Retina (tissue), 1 donor: ENCODE results near the gene PDXDC1.
A peak's percentile ranks its signal among the peaks of the same experiment; 100 is the strongest.
"Not testable (repeated sequence)": the region's sequence is repeated elsewhere in the genome, so short reads cannot be mapped to it uniquely, and the experiment has no call there.

Experiments
- DNase-seq: peaks from one replicate; pipeline ENCODE4 v3.0.0-alpha.2; 2016

Gene PDXDC1

DNA sequence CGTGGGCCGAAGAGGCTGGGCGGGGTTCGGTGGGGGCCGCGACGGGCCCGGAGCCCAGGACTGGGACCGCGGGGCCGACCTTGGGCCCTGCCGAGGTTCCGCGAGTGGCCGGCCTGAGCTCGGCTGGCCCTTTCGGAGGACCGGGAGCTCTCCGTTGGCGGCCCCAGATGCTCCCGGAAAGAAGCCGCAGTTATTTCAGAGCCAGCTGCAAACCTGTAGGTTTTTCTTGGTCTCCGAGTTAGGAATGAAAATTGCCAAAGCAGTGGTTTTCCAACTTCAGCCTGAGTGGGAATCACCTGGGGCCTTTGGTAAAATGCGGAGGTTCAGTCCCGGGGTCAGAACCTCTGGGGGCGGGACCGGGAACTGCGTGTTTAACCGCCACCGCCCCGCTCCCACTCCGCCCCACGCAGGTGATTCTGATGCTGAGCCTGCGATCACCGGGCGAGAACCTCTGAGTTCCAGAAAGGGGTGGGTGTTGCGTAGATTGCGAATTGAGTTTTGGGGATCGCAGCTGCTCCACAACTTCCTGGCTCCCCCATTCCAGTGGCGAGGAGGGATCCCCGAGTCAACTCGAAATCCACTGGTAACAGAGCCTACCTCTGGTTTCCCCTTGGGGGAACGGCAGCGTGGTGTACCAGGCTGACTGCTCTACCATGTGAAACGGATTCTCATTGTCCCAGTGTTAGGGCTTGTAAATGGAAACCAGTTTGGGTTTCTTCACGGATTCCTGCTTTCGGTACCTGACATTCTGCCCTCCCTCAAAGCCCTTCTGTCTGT lies 780 bp downstream of the PDXDC1 start:
- peak; percentile 63 for DNase-seq

DNA sequence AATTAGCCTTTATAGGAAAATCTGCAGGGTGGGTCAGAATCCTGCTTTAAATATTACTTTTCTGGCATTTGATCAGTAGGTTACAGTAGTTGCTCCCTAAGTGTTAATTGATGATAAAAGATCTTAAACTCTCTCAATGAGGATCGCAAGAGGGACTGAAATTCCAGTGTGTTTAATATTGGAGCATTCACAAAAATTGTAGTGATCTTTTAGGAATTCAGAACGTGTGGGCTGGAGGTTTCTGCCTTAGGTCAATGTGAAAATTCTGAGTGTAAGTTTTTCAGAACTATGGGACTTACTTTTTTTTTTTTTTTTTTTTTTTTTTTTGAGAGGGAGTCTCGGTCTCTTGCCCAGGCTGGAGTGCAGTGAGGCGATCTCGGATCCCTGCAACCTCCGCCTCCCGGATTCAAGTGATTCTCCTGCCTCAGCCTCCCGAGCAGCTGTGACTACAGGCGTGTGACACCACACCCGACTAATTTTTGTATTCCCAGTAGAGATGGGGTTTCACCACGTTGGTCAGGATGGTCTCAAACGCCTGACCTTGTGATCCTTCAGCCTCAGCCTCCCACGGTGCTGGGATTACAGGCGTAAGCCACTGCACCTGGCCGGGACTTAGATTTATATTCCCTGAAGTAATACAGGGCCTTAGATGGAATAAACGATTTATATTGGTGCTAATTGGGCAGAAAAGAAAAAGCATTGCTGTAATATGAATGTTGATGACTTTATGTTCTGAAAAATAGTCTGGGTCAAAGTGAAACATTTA lies 2.3 kb downstream of the PDXDC1 start:
- DNase-seq, result not testable (repeated sequence)

DNA sequence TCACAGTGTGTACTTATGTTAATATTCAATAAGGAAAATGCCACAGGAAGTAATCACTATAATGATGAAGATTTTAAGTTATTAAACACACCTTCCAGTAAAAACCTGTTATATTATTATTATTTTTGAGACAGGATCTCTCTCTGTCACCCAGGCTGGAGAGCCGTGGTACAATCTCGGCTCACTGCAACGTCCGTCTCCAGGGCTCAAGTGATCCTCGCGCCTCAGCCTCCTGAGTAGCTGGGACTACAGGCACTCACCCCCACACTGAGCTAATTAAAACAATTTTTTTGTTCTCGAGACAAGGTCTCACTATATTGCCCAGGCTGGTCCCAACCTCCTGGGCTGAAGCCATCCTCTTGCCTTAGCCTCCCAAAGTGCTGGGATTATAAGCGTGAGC lies 3.5 kb downstream of the PDXDC1 start:
- DNase-seq, result not testable (repeated sequence)

DNA sequence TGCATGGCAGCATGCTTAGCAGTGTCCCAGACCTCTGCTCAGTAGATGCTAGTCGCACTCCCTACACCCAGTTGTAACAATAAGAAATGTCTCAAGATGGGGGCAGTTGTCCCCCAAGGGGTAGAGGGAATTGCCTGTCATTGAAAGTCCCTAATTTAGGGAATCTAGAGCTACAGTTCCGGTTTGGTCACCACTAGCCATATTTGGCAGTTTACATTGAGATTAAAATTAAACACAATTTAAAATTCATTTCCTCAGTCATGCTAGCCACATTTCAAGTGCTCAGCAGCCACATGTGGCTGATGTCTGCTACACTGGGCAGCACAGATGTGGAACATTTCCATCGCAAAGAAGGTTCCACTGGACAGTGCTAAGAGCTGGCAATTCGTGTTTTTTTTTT lies 4.1 kb downstream of the PDXDC1 start:
- DNase-seq, result not testable (repeated sequence)

DNA sequence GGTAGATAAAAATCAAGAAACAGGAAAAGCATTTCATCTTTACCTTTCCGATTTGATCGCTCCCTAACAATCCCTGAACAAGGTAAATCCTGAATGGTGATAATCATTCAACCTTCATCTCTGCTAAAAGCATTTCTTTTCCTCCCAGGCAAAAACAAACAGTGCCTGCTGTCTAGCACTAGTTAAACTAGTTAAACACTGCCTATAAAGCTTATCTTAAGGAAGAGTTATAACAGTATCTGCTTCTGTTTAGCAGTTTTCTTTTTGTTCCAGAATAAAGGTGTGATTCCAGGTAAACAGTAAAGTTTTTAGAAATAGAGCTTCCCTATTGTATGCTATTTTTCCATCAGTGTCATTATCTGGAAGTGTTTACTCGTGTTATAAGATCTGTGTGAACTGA lies 6.4 kb downstream of the PDXDC1 start:
- not testable (repeated sequence) for DNase-seq

DNA sequence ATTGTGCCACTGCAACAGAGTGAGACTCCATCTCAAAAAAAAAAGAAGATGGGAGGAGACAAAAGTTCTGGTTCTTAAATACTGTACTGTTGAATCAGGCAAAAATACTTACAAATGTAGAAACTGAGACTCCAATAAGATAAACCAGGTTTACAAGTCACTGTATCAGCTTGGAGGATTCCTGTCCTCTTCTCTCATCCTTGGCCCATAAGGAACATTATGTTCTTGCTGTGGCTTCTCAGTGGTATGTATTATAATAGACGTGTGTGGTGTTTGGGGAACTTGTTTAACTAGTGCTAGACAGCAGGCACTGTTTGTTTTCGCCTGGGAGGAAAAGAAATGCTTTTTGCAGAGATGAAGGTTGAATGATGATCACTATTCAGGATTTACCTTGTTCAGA lies 7.7 kb downstream of the PDXDC1 start:
- DNase-seq, result not testable (repeated sequence)

DNA sequence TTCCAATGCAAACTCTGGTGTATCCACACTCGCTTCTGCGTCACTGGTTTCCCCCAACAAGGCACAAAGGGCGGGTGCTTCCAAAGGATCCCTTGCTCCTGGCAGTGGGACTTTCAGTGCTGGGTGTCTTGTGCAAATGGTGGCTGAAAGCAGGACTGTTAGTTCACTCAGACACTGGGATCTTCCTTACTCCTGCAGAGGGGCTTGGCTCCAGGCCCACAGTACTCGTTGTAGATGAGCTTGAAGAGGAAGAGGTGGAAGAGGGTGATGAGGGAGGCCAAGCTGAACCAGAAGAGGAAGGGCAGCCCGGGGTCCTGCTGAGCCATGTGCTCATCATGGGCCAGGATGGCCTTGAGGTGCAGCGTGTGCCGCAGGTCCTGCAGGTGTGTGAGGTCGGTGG lies 13.3 kb downstream of the PDXDC1 start:
- DNase-seq, result not testable (repeated sequence)

DNA sequence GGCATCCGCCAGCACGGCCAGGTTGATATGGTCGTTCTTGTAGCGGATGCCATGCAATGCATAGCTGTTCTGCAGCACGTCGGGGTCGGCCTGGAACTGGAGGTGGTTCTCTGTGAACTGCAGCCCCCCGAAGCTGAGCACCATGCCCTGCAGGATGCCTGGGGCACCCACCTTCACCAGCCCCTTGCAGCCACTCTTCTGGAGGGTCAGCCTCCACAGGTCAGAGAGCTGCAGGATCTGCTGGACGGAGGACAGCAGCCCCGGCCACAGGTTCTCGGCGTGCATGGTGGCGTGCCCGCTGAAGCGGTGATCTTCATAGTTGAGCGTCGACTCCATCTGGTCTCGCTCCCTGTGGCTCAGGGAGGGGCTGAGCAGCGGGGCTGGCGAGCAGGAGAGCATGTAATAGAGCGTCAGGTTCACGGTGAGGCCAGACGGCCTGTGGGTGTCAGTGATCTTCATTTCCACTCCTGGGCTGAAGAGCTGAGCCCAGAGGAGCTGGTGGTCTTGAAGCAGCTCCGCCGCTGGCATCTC lies 13.9 kb downstream of the PDXDC1 start:
- DNase-seq, result peak; percentile 56

DNA sequence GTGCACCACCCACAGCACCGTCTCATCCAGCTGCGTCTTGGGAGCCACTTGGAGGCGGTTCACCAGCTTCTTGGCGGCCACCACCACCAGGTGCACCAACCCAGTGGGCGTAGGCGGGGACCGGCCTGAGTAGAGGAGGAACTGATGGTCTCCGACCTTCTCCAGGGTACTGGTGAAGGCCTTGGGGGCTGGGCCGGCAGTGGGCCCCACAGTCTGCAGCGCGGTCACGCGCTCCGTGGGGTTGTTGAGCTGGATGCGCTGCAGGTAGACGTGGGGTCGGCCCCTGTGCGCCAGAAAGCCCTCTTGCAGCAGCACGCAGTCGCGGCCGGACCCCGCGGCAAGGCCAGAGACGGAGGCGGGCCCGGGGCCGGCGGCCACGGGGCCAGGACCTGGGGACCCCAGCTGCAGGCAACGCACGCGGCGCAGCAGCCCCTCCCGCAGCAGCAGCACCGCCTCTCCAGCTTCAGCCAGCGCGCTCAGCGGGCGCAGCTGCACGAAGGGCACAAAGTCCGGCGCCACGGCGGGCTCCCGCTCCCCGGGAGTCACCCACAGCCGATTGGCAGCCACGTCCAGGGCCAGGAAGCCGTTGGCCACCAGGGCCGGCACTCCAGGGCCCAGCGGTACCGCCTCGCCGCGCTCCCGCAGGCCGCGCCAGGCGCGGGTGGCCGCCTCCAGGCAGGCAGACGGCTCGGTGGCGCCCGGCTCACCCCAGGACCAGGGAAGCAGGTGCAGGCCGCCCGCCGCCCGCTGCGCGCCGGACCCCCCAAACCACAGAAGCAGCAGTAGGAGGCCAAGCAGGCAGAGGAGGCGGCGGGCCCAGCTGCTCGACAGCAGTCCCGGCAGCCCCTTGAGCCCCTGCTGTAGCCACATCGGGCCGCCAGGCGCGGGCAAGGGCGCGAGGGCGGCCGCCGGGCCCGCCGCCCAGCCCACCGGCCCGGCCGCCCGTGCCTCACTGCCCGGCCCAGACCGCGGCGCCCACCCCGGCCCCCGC lies 14.8 kb downstream of the PDXDC1 start:
- peak; percentile 67 for DNase-seq

DNA sequence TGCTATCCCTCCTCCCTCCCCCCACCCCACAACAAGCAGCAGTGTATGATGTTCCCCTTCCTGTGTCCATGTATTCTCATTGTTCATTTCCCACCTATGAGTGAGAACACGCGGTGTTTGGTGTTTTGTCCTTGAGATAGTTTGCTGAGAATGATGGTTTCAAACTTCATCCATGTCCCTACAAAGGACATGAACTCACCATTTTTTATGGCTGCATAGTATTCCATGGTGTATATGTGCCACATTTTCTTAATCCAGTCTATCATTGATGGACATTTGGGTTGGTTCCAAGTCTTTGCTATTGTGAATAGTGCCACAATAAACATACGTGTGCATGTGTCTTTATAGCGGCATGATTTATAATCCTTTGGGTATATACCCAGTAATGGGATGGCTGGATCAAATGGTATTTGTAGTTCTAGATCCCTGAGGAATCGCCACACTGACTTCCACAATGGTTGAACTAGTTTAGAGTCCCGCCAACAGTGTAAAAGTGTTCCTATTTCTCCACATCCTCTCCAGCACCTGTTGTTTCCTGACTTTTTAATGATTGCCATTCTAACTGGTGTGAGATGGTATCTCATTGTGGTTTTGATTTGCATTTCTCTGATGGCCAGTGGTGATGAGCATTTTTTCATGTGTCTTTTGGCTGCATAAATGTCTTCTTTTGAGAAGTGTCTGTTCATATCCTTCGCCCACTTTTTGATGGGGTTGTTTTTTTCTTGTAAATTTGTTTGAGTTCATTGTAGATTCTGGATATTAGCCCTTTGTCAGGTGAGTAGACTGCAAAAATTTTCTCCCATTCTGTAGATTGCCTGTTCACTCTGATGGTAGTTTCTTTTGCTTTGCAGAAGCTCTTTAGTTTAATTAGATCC lies 18.7 kb downstream of the PDXDC1 start:
- DNase-seq, result not testable (repeated sequence)

DNA sequence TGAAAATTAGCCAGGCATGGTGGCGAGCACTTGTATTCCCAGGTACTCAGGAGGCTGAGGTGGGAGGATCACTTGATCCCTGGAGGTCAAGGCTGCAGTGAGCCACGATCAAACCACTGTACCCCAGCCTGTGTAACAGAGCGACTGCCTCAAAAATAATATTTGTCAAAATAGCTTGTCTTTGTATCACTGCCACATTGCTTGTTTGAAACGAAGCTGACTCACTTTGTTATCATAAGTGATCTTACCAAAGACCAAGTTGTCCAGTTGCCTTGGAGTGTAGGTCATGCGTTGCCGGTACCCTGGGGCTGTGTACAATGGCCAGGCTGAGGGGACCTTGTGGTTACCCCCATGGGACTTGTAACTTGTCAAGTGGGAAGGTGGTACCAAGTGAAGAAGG lies 21.9 kb downstream of the PDXDC1 start:
- not testable (repeated sequence) for DNase-seq

DNA sequence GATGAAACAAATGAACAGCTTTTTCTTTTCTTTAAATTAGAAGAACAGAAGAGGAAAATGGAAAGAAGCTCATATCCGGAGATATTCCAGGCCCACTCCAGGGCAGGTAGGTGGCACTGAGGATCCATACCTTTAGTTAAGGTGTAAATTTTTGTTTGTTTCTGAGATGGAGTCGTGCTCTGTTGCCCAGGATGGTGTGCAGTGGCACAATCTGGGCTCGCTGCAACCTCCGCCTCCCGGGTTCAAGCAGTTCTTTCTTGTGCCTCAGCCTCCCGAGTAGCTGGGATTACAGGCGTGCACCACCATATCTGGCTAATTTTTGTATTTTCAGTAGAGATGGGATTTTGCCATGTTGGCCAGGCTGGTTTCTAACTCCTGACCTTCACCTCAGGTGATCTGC lies 23.5 kb downstream of the PDXDC1 start:
- DNase-seq, result not testable (repeated sequence)

DNA sequence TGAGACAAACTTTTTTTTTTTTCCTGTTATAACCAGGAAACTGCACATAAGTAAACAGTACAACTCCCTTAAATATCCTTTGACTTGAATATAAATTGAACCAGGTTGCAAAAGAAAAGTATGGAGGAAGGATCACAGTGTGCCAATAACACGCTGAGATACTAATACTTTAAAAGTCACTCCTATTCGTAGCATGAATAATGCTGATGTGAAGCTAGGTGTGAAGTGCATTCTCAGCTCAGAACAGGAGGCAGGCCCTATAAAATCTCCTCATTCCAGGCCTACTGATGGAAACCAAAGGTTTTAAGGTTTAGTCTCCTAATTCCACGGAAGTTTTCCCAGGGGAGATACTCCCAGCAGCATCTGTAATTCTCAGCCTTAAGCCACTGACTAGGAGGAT lies 25.0 kb downstream of the PDXDC1 start:
- DNase-seq, result not testable (repeated sequence)

DNA sequence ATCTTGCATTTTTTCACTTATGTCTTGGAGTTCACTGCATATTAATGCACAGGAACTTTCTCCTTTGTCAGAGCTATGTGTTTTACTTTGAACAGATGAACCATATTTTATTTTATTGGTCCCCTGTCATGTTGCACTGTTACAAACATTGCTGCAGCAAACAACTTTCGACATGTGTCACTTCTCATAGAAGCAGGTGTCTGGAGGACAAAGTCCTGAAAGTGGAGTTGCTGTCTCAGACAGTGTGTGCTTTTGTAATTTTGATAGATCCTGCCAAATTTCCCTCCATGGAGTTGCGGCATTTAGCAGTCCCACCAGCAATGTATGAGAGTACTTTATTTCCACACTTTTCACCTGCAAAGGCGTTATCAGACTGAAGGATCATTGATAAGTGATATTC lies 27.6 kb downstream of the PDXDC1 start:
- not testable (repeated sequence) for DNase-seq

DNA sequence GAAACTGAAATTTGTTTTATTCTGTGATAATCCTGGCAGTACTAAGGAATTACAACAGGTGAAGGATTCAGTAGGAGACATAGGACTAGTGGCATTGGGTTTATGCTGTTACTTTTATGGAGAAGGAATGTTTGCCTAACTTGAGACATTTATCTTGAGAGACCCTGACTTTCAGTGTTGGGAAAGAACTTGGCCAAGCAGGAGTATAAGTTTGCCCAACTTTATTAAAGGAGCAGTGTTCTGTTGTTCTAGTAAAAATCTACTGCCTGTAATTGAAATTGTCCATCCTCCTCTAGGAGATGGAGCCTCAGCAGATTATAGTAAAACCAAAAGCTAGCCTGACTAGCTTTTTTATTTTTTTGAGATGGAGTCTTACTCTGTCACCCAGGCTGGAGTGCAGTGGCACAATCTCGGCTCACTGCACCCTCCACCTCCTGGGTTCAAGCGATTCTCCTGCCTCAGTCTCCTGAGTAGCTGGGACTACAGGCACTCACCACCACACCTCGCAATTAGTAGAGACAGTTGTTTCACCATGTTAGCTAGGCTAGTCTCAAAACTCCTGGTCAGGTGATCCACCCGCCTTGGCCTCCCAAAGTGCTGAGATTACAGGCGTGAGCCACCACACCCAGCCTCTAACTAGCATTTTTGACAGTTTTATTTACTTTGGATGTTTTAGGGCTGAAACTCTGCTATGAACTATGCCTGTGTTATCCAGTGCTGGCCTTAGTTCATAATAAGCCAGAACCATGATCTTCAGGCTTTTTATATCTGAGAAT lies 30.7 kb downstream of the PDXDC1 start:
- not testable (repeated sequence) for DNase-seq

DNA sequence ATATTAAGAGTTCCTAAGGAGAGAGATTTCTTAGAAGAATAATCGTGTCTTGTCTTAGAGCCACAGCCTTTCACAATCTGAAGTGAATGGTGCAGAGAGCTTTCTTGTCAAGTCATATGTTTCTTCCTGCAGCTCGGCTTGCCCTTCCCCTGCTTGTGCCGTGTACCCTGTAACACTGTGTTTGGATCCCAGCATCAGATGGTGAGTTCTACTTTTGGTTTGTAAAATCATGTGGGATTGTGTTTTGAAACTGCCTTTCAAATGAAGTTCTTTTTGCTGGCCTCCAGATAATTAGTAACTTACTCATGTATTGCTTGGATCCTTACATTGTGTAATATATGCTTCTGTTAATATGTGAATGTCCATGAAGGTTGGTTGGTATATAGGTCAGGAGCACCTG lies 33.8 kb downstream of the PDXDC1 start:
- DNase-seq, result not testable (repeated sequence)

DNA sequence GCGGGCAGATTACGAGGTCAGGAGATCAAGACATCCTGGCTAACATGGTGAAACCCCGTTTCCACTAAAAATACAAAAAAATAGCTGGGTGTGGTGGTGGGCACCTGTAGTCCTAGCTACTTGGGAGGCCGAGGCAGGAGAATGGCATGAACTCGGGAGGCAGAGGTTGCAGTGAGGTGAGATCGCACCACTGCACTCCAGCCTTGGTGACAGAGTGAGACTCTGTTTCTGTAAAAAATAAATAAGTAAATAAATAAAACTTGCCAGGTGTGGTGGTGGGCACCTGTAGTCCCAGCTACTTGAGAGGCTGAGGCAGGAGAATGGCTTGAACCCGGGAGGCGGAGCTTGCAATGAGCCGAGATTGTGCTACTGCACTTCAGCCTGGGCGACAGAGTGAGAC lies 38.1 kb downstream of the PDXDC1 start:
- DNase-seq, result not testable (repeated sequence)

DNA sequence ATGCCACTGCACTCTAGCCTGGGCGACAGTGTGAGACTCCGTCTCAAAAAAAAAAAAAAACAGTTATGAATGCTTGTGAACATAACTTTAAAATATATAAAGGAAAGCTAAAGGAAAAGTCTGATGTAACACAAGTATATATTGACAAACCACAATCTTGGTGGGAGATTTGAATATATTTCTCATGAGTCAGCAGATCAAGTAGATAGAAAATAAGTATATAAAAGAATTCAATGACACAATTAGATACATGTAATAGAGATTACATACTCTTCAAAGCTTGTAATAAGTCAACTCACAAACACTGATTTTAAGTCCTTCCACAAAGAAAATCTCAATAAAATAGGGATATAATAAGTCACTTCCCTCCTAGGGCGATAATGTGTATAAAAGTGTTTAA lies 40.8 kb downstream of the PDXDC1 start:
- DNase-seq, result not testable (repeated sequence)

DNA sequence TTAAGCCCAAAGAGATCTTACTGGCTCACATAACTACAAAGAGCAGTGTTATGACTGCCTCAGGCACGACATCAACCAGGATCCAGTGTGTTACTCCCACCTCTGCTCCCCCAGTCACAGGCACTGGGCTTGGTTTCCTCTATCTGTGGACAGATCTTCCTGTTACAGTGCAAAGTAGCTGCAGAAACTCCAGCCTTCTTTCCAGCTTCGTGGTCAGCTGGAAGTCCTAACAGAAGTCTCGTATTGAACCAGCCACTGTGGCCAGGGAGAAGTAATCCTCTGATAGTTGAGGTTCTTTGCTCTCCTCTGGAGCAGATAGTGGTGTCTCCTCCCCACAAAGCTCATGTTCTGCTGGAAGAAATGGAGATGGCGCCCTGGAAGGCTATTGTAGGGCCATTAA lies 41.5 kb downstream of the PDXDC1 start:
- DNase-seq, result not testable (repeated sequence)

DNA sequence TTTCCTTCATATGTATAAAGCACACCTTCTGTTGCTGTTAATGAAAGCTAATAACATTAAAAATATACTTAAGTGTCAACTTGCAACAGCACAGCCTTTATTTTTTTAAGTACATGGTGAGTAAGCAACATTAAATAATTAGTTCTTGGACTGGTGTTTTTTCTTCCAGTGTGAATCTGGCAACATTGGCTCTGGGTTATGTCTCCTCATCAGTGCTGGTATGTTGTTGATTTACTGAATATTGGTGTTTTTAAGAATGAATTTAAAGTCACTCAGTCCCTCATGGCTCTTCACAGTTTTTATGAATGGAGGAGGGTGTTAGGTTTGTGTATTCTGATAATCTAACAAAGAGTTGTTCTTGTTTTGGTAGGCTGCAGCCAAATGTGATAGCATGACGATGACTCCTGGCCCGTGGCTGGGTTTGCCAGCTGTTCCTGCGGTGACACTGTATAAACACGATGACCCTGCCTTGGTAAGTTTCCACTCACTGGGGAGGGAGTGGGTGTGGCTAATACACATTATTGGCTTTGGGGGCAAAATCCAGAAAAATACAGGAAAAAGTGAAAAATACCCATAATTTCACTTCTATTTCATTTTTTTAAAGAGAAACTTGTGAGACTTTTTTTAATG lies 42.2 kb downstream of the PDXDC1 start:
- not testable (repeated sequence) for DNase-seq
